ENCODE results near the gene HECW1.
"Not testable (repeated sequence)": the region's sequence is repeated elsewhere in the genome, so short reads cannot be mapped to it uniquely, and the experiment has no call there.

The HECW1 gene

GRCh38 chr7:43588477-43589132, 476.2 kb downstream of the HECW1 start:
- no peak for DNase-seq

GRCh38 chr7:43589133-43589478, 476.7 kb downstream of the HECW1 start:
- no peak for DNase-seq

- DNase-seq, result no peak
Observed at GRCh38 chr7:43589728-43590127, 477.3 kb downstream of the HECW1 start.

- no peak for DNase-seq
Observed at GRCh38 chr7:43590862-43591557, 478.6 kb downstream of the HECW1 start.

GRCh38 chr7:43591558-43592180, 479.2 kb downstream of the HECW1 start:
- no peak for DNase-seq

- DNase-seq, result no peak
Observed at GRCh38 chr7:43592326-43592725, 479.9 kb downstream of the HECW1 start.

- DNase-seq, result no peak
Observed at GRCh38 chr7:43593010-43593409, 480.6 kb downstream of the HECW1 start.

- DNase-seq, result no peak
Observed at GRCh38 chr7:43594020-43594419, 481.6 kb downstream of the HECW1 start.

GRCh38 chr7:43596426-43596825, 484.0 kb downstream of the HECW1 start:
- not testable (repeated sequence) for DNase-seq

- DNase-seq, result no peak
Observed at GRCh38 chr7:43600056-43600455, 487.6 kb downstream of the HECW1 start.

- DNase-seq, result no peak
Observed at GRCh38 chr7:43602256-43602655, 489.8 kb downstream of the HECW1 start.

GRCh38 chr7:43604251-43604650, 491.8 kb downstream of the HECW1 start:
- no peak for DNase-seq

GRCh38 chr7:43609097-43609496, 496.6 kb downstream of the HECW1 start:
- DNase-seq, result no peak

GRCh38 chr7:43612128-43612527, 499.7 kb downstream of the HECW1 start:
- no peak for DNase-seq

GRCh38 chr7:43612599-43613589, 500.4 kb downstream of the HECW1 start:
- DNase-seq, result no peak

All from CD4-positive, alpha-beta T cell treated with Interleukin-6 for 4 hours (primary cell).